HepG2 (cell line): ENCODE measurements around the gene ROCK1. TPM values are rescaled to one million over a fixed set of nuclear protein-coding genes. Genes with fewer than 3 reads are reported as not detected.

Experiments used
- ATAC-seq: fragments of 200-7000 bp; cut with Tn5 transposase; 3 replicates; pipeline ENCODE4 v1.9.1; 2020; ENCODE audit warnings: mild to moderate bottlenecking, moderate library complexity
- BruUV-seq: library from RNA; stranded (reverse); fragments of 400-500 nt; replicated peaks from 2 replicates; lab custom pipeline; 2021; lab: Mats Ljungman, UMichigan
- CTCF ChIA-PET: fragments of 300-600 bp; formaldehyde crosslinking; extraction: SDS; loops from one replicate; lab custom pipeline; 2021; ENCODE audit warnings: low total read pairs, inconsistent platforms, low intra/inter-chr PET ratio; lab: Yijun Ruan, JAX
- POLR2A ChIA-PET: fragments of 350-600 bp; sonication (Branson Sonifier 250); formaldehyde crosslinking; loops from one replicate; lab custom pipeline; 2020; ENCODE audit warnings: antibody characterized with exemption, inconsistent platforms; lab: Yijun Ruan, JAX
- DNase-seq: peaks from one replicate; pipeline ENCODE4 v3.0.0-alpha.2; 2015; ENCODE audit warnings: low spot score
- FAIRE-seq: peaks from 3 replicates; lab custom pipeline; 2011; peaks lifted over from hg19 to GRCh38; lab: Jason Lieb, UNC
- H2AFZ ChIP-seq: one replicate; pipeline ENCODE4 v1.6.1; 2011; ENCODE audit warnings: low read length, inconsistent platforms
- H3K27ac ChIP-seq: fragments of 300-600 bp; 3 replicates; pipeline ENCODE4 v1.8.0; 2011; ENCODE audit warnings: mixed run types, mild to moderate bottlenecking, mixed read lengths, low read length, inconsistent platforms; ENCODE audit not compliant: insufficient read depth; ENCODE audit errors: extremely low read length
- H3K27me3 ChIP-seq, 2 experiments: fragments of 200-600 bp in 1 of 2; 2 replicates in 1 of 2; 3 replicates in 1 of 2; pipeline versions ENCODE4 v1.6.0 to v1.8.0; 2011; ENCODE audit warnings: low read length in 2 of 2, mild to moderate bottlenecking in 2 of 2, moderate library complexity in 2 of 2, inconsistent platforms in 1 of 2; ENCODE audit not compliant: insufficient read depth in 2 of 2, control insufficient read depth in 1 of 2
- H3K36me3 ChIP-seq, 2 experiments: fragments of 200-600 bp in 1 of 2; replicated peaks in 1 of 2; 2 replicates in 1 of 2; 3 replicates in 1 of 2; pipeline versions ENCODE4 v1.5.1 to v1.8.0; 2011; ENCODE audit warnings: low read length in 2 of 2, inconsistent platforms in 1 of 2; ENCODE audit not compliant: insufficient read depth in 2 of 2, control insufficient read depth in 1 of 2
- H3K4me1 ChIP-seq: 2 replicates; pipeline ENCODE4 v1.5.1; 2012; ENCODE audit warnings: low read length, inconsistent platforms; ENCODE audit not compliant: insufficient read depth
- H3K4me2 ChIP-seq: 2 replicates; pipeline ENCODE4 v1.6.0; 2011; ENCODE audit warnings: low read depth, low read length, inconsistent platforms
- H3K4me3 ChIP-seq, 3 experiments: fragments of 200-600 bp in 1 of 3; sonication (generic), shearing (Covaris generic) in 1 of 3; replicated peaks in 1 of 3; 2 replicates each; pipeline ENCODE4 v1.5.1; 2011 to 2016; ENCODE audit warnings: low read length in 3 of 3, inconsistent platforms in 2 of 3, low read depth in 2 of 3, mild to moderate bottlenecking in 2 of 3, control low read depth in 1 of 3, mixed read lengths in 1 of 3; ENCODE audit not compliant: insufficient read depth in 1 of 3
- H3K79me2 ChIP-seq: one replicate; pipeline ENCODE4 v1.6.1; 2011; ENCODE audit warnings: low read length, inconsistent platforms; ENCODE audit not compliant: insufficient read depth
- H3K9ac ChIP-seq: 2 replicates; pipeline ENCODE4 v1.6.0; 2011; ENCODE audit warnings: mild to moderate bottlenecking, low read depth, low read length, inconsistent platforms; ENCODE audit not compliant: insufficient read depth
- H3K9me3 ChIP-seq: 2 replicates; pipeline ENCODE4 v1.5.1; 2012; ENCODE audit warnings: mild to moderate bottlenecking, low read length
- H4K20me1 ChIP-seq: 2 replicates; pipeline ENCODE4 v1.6.0; 2011; ENCODE audit warnings: inconsistent platforms, mild to moderate bottlenecking, low read length, moderate library complexity; ENCODE audit not compliant: insufficient read depth
- ARID4A ChIP-seq: sonication (generic); formaldehyde crosslinking; IDR thresholded peaks from 2 replicates; pipeline ENCODE4 v1.5.0; 2020; ENCODE audit warnings: mild to moderate bottlenecking, missing genetic modification reagents, borderline replicate concordance
- ARNT2 ChIP-seq: sonication (generic); formaldehyde crosslinking; IDR thresholded peaks from 2 replicates; pipeline ENCODE4 v1.8.0; 2022; ENCODE audit warnings: mild to moderate bottlenecking, low read depth, missing genetic modification reagents, moderate library complexity
- ASH2L ChIP-seq: fragments of 300-600, 200-600 bp; sonication (generic); IDR thresholded peaks from 2 replicates; pipeline ENCODE4 v1.7.0; 2017; ENCODE audit warnings: low read depth, mild to moderate bottlenecking, moderate library complexity, mixed read lengths, low read length; ENCODE audit not compliant: insufficient read length
- CCDC6 ChIP-seq: sonication (generic); formaldehyde crosslinking; IDR thresholded peaks from 2 replicates; pipeline ENCODE4 v1.8.1; 2022; ENCODE audit warnings: mild to moderate bottlenecking, missing genetic modification reagents, moderate library complexity
- DNMT3B ChIP-seq: conservative IDR thresholded peaks from 2 replicates; pipeline ENCODE4 v1.6.1; 2016; ENCODE audit warnings: missing biosample characterization, control low read depth
- ETV5 ChIP-seq: IDR thresholded peaks from 2 replicates; pipeline ENCODE4 v1.6.1; 2018; ENCODE audit warnings: missing biosample characterization, missing genetic modification reagents, inconsistent platforms, borderline replicate concordance
- FOXO1 ChIP-seq: sonication (generic); formaldehyde crosslinking; IDR thresholded peaks from 2 replicates; pipeline ENCODE4 v1.4.0; 2020; ENCODE audit warnings: missing genetic modification reagents
- RFX5 ChIP-seq: IDR thresholded peaks from 2 replicates; pipeline ENCODE4 v1.6.1; 2011; ENCODE audit warnings: low read depth, low read length, improper control_type of control experiment
- SAP130 ChIP-seq: IDR thresholded peaks from 2 replicates; pipeline ENCODE4 v1.6.1; 2016; ENCODE audit warnings: low read depth
- SIN3A ChIP-seq: IDR thresholded peaks from 2 replicates; pipeline ENCODE4 v1.6.1; 2011; ENCODE audit warnings: low read depth, mild to moderate bottlenecking, control low read depth, low read length, borderline replicate concordance
- SMAD3 ChIP-seq: sonication (generic); formaldehyde crosslinking; IDR thresholded peaks from 2 replicates; pipeline ENCODE4 v1.4.0; 2020; ENCODE audit warnings: missing genetic modification reagents
- SP140L ChIP-seq: sonication (generic); formaldehyde crosslinking; IDR thresholded peaks from 2 replicates; pipeline ENCODE4 v1.4.0; 2020; ENCODE audit warnings: missing genetic modification reagents, borderline replicate concordance
- SP5 ChIP-seq: IDR thresholded peaks from 2 replicates; pipeline ENCODE4 v1.6.1; 2016; ENCODE audit warnings: low read depth, borderline replicate concordance
- TGIF2 ChIP-seq: IDR thresholded peaks from 2 replicates; pipeline ENCODE4 v1.6.1; 2016; ENCODE audit warnings: control low read depth, missing compliant biosample characterization
- ZBTB38 ChIP-seq: sonication (generic); formaldehyde crosslinking; IDR thresholded peaks from 2 replicates; pipeline ENCODE4 v1.5.1; 2020; ENCODE audit warnings: mild to moderate bottlenecking, missing genetic modification reagents
- ZBTB7B ChIP-seq: sonication (generic); formaldehyde crosslinking; IDR thresholded peaks from 2 replicates; pipeline ENCODE4 v1.4.0; 2020; ENCODE audit warnings: missing genetic modification reagents
- ZFP36 ChIP-seq: fragments of 150-350 bp; IDR thresholded peaks from 2 replicates; pipeline ENCODE4 v1.6.1; 2018; ENCODE audit warnings: borderline replicate concordance, low read length, low read depth; ENCODE audit not compliant: partially characterized antibody
- ZFP91 ChIP-seq: sonication (generic); formaldehyde crosslinking; IDR thresholded peaks from 2 replicates; pipeline ENCODE4 v1.9.0; 2022; ENCODE audit warnings: missing genetic modification reagents, mild to moderate bottlenecking, borderline replicate concordance
- ZNF292 ChIP-seq: sonication (generic); formaldehyde crosslinking; IDR thresholded peaks from 2 replicates; pipeline ENCODE4 v1.8.1; 2022; ENCODE audit warnings: mild to moderate bottlenecking, low read depth, missing genetic modification reagents, borderline replicate concordance
- ZNF737 ChIP-seq: sonication (generic); formaldehyde crosslinking; IDR thresholded peaks from 2 replicates; pipeline ENCODE4 v1.5.0; 2020; ENCODE audit warnings: missing genetic modification reagents, mild to moderate bottlenecking, borderline replicate concordance
- WGBS: methylation state at CpG from one replicate; pipeline ENCODE4 v1.1.6; 2017; ENCODE audit warnings: low lambda C conversion rate; 5-methylcytosine and 5-hydroxymethylcytosine counted together
- in situ Hi-C: cut with HindIII; loops from 2 replicates; pipeline ENCODE4 v1.10.0; 2017; ENCODE audit warnings: low pct_unique_long_range_greater_than_20kb; ENCODE audit not compliant: extremely low pct_ligation_motif_present
- intact Hi-C: fragments of 100-400 bp; cut with micrococcal nuclease; formaldehyde crosslinking; loops from one replicate; pipeline ENCODE4 v1.10.0; 2022; ENCODE audit not compliant: unreplicated experiment
- polyA plus RNA-seq, 8 experiments: library from polyadenylated mRNA; depleted of rRNA in 3 of 8; stranded (reverse) in 7 of 8; unstranded in 1 of 8; fragments of >200 nt; fragmentation: Illumina TruSeq in 4 of 8; extraction: Trizol in 4 of 8; gene quantifications; 2 replicates each; pipeline versions ENCODE4 v1.2.1 to v1.2.3, GENCODE V29; 2011 to 2016; ENCODE audit warnings: low read depth in 4 of 8, missing spikeins in 1 of 8, mixed read lengths in 1 of 8; ENCODE audit not compliant: insufficient read depth in 1 of 8
- total RNA-seq, 5 experiments: library from RNA; depleted of rRNA; stranded (reverse); fragments of >200 nt; fragmentation: Illumina TruSeq; extraction: Trizol; gene quantifications; 2 replicates each; pipeline ENCODE4 v1.2.3, GENCODE V29; 2016; ENCODE audit warnings: low read depth in 1 of 5

Gene ROCK1
- total and polyA plus RNA-seq, 2 of the 13 experiments (the other 11 are each of a cell fraction or from before 2014, with no cell fraction given), result 10.5 to 27.2 TPM

GRCh38 chr18:21112140-21112473 is 494 bp upstream of the ROCK1 start:
- intact Hi-C loops, result no loop called here
- Histone ChIP-seq H3K9me3 (no peaks in the 10 kb centered on the region), H3K27me3 (no peaks in the 10 kb centered on the region; a peak in 1 of 5 replicates), H3K27ac (peak overlapping the region; percentile 42), H3K4me2 (peak overlapping the region; percentile 99), H3K4me3 (peak overlapping the region; percentile 67 to 100 (median 94)), H3K9ac (peak overlapping the region; percentile 65), H2AFZ (peak overlapping the region; percentile 82), H3K4me1 (peaks cover 34% of the 10 kb centered on the region), H3K36me3 (no peaks in the 10 kb centered on the region), H3K79me2 (peaks cover 44% of the 10 kb centered on the region), H4K20me1 (peaks cover 29% of the 10 kb centered on the region)
- ChIA-PET POLR2A (interaction anchor here (0.8 to 1.3 kb wide), 3 partner anchors 21 to 358 kb away, joined by 3 to 6 read pairs (median 3); no protein-coding TSS in a partner anchor), CTCF (no interaction called here)
- ATAC-seq, result peak; percentile 53
- in situ Hi-C loops, result no loop called here
- TSS peak; percentile 52 for BruUV-seq
- 0% methylated on average over 15 of the region's 16 CpGs for WGBS
- no peak for FAIRE-seq
- no peak for DNase-seq
- TF ChIP-seq RFX5 (0 out of 2 replicates have a peak, but pooled peaks have one; percentile 0), SAP130 (0 out of 2 replicates have a peak, but pooled peaks have one; percentile 2), ARID4A (CRISPR knock-in tag) (0 out of 2 replicates have a peak, but pooled peaks have one; percentile 8), SP140L (no peak), ZFP91 (CRISPR knock-in tag) (0 out of 2 replicates have a peak, but pooled peaks have one; percentile 17), CCDC6 (CRISPR knock-in tag) (no peak), DNMT3B (0 out of 2 replicates have a peak, but pooled peaks have one; percentile 30), TGIF2 (CRISPR knock-in tag) (0 out of 2 replicates have a peak, but pooled peaks have one; percentile 13), ZNF292 (CRISPR knock-in tag) (0 out of 2 replicates have a peak, but pooled peaks have one; percentile 22), ZNF737 (no peak), ZFP36 (no peak), FOXO1 (CRISPR knock-in tag) (peak; percentile 34; the same call in 1 of the 2 replicates), SMAD3 (CRISPR knock-in tag) (no peak), ASH2L (peak; percentile 7), ZBTB38 (no peak), SIN3A (0 out of 2 replicates have a peak, but pooled peaks have one; percentile 14), ZBTB7B (CRISPR knock-in tag) (0 out of 2 replicates have a peak, but pooled peaks have one; percentile 5), SP5 (CRISPR knock-in tag) (no peak), ARNT2 (CRISPR knock-in tag) (0 out of 2 replicates have a peak, but pooled peaks have one; percentile 5), ETV5 (no peak)
